PFSK-1 (cell line): ENCODE measurements around the gene PTPN21.

Source experiments
- FOXP2 ChIP-seq: optimal IDR thresholded peaks from 2 replicates; pipeline ENCODE3; 2011; ENCODE audit warnings: borderline replicate concordance, control low read depth, inconsistent platforms; ENCODE audit not compliant: insufficient read depth; ENCODE audit errors: extremely low read length, extremely low read depth
- POLR2AphosphoS5 ChIP-seq: IDR thresholded peaks from 2 replicates; pipeline ENCODE4 v1.6.1; 2012; ENCODE audit warnings: low read depth, mild to moderate bottlenecking, control low read depth, low read length, moderate library complexity
- SIN3A ChIP-seq: IDR thresholded peaks from 2 replicates; pipeline ENCODE4 v1.6.1; 2012; ENCODE audit warnings: mild to moderate bottlenecking, low read length, moderate library complexity, borderline replicate concordance; ENCODE audit not compliant: insufficient read depth
- TAF1 ChIP-seq: IDR thresholded peaks from 2 replicates; pipeline ENCODE4 v1.6.1; 2012; ENCODE audit warnings: low read length, control low read depth, borderline replicate concordance; ENCODE audit not compliant: insufficient read depth
- TF ChIP-seq, protein P1 (sequence below), 2 experiments: IDR thresholded peaks; 2 replicates each; pipeline versions ENCODE4 v1.6.1 to v1.8.0; 2011 to 2012; ENCODE audit warnings: low read depth in 2 of 2, low read length in 2 of 2, control low read depth in 1 of 2, inconsistent platforms in 1 of 2, mild to moderate bottlenecking in 1 of 2, moderate library complexity in 1 of 2; ENCODE audit not compliant: insufficient read depth in 1 of 2

DNA sequence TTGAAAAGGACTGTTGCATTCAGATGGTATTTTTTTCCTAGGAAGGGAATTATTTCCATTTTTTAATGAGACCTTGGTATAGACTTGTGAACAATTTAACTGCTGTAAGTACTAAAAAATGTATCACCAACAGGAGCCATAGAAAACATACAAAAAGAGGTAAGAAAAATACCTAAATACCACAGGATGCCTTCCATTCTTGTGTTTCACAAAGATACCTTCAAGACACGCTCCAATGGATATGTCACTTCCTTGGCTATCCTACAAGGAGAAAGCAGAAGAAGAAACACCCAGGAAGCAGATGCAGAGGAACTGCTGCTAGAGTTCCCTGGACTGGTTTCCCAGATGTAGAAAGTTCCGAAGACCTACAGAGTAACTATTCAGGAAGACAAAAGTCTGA, 54.2 kb downstream of the PTPN21 start:
- no peak for TF ChIP-seq FOXP2
- TF ChIP-seq POLR2AphosphoS5, result no peak
- no peak for TF ChIP-seq SIN3A
- no peak for TF ChIP-seq TAF1
- TF ChIP-seq, protein P1, sequence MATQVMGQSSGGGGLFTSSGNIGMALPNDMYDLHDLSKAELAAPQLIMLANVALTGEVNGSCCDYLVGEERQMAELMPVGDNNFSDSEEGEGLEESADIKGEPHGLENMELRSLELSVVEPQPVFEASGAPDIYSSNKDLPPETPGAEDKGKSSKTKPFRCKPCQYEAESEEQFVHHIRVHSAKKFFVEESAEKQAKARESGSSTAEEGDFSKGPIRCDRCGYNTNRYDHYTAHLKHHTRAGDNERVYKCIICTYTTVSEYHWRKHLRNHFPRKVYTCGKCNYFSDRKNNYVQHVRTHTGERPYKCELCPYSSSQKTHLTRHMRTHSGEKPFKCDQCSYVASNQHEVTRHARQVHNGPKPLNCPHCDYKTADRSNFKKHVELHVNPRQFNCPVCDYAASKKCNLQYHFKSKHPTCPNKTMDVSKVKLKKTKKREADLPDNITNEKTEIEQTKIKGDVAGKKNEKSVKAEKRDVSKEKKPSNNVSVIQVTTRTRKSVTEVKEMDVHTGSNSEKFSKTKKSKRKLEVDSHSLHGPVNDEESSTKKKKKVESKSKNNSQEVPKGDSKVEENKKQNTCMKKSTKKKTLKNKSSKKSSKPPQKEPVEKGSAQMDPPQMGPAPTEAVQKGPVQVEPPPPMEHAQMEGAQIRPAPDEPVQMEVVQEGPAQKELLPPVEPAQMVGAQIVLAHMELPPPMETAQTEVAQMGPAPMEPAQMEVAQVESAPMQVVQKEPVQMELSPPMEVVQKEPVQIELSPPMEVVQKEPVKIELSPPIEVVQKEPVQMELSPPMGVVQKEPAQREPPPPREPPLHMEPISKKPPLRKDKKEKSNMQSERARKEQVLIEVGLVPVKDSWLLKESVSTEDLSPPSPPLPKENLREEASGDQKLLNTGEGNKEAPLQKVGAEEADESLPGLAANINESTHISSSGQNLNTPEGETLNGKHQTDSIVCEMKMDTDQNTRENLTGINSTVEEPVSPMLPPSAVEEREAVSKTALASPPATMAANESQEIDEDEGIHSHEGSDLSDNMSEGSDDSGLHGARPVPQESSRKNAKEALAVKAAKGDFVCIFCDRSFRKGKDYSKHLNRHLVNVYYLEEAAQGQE (IDR thresholded peaks at IDR 0.05; ENCODE audit: insufficient read depth in 1 of 2, low read depth in 2 of 2, low read length in 2 of 2), result no peak
